T-helper 22 cell (primary cell): ENCODE data around the gene PRKCSH.

ENCODE experiments used
- DNase-seq: peaks from one replicate; pipeline ENCODE4 v3.0.0-alpha.2; 2020; ENCODE audit warnings: low read depth

Gene PRKCSH

DNA sequence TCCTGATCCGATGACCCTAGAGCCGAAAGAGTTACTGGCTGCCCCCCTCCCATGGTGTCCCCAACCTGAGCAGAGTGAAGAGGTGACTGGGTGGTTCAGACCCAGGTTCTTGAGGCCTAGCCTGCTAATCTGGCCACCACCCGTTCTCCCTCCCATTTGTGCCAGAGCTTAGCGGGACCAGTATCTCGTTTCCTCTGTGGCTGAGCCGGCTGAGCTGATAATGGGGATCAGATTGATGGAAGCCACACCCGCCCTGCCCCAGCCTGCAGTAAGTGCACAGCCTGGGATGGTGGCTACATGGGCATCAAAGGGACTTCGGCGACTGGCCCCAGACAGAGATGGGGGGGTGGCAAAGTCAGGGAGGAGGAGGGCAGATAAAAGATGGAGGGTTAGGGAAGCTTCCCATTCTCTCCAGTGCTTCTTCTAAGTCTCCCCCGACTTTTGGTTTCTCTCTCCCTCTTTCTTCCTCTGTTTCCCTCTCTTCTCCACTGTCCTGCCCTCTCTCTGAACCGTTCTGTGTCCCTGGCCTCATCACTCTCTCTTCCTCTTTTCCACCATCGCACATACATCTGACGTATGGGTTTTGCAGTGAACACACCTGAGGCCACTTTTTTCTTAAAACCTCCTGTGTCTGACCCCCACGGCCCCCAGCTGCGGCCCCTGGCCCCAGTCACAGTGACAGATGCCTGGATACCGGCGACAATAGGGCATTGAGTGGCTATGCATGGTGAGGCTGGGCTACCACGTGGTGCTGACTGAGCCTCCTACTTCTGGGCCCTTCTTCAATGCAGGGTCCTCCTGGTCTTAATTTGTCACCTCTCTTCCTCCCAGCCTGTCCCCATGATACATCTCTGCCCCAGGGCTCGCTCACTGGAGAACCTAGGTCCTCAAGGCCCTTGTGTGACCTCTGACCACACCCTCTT, 43.0 kb downstream of the PRKCSH start:
- no peak for DNase-seq

DNA sequence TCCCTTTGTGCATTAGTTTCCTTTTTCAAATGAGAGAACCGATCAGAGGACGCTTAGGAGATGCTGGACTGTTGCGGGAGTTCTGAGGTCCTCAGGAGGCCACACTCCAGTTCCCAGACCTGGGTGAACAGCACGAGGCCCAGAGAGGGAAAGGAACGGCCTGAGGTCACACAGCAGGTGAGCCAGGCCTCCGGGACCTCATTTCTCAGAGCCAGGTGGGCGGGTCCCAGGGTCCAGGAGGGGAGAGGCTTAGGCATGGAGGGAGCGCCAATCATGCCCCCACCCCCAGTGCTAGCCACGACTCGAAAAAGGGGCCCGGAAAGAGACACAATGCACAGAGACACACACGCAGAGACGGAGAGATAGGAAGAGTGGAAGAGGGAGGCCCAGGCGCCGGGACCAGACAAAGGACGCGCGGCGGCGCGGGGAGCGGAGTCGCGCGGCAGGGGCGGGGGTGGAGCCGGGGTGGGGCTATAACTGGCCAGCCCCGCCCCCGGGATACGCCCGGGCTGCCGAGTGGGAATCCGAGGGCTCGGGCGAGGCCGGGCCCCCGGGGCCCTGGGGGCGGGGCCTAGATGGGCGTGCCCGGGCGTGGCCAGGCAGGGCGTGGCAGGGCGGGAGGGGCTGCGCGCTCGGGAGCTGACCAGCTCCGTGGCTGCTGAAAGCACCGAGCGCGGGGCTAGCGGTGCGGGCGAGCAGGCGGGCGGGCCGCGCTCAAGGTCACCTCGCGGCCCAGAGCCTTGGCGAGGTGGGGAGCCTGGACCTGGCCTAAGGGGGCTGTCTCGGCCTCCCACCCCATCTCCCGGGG, 43.9 kb downstream of the PRKCSH start:
- DNase-seq: no peak

DNA sequence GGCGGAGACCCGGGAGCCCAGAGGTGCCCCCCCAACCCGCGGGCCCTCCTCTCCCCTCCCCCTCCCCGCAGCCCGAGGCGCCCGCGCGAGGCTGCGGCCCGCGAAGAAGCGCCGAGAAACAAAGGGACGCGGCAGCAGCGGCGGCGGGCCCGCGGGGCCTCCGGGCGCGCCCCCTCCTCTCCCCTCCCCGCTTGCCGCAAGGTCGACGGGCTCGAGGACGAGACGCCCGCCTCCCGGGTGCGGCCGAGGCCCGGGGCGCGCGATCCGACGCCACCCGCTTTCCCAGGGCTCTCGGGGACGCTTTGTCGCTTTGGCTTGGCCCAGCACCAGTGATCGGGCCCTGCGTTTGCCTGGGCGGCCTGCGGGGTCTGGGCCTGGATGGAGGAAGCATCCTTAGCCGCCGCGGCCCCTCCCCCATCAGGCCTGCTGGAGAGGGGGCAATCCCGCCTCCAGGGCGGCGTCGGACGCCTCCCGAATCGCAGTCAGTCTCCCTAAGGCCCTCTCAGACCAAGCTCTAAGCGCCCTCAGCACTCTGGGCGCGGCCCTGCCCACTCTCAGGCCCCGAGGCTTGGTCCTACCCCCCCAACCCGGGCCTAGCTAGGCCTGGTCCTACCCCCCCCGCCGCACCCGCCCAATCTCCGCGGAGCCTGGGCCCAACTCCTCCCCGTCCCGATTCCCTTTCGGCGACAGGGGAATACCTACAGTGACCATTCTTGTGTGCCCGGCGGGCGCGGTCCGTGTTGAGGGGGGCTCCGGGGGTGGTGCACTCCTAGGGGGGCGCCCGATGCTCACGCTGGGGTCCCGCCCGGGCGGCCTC, 44.7 kb downstream of the PRKCSH start:
- no peak for DNase-seq

DNA sequence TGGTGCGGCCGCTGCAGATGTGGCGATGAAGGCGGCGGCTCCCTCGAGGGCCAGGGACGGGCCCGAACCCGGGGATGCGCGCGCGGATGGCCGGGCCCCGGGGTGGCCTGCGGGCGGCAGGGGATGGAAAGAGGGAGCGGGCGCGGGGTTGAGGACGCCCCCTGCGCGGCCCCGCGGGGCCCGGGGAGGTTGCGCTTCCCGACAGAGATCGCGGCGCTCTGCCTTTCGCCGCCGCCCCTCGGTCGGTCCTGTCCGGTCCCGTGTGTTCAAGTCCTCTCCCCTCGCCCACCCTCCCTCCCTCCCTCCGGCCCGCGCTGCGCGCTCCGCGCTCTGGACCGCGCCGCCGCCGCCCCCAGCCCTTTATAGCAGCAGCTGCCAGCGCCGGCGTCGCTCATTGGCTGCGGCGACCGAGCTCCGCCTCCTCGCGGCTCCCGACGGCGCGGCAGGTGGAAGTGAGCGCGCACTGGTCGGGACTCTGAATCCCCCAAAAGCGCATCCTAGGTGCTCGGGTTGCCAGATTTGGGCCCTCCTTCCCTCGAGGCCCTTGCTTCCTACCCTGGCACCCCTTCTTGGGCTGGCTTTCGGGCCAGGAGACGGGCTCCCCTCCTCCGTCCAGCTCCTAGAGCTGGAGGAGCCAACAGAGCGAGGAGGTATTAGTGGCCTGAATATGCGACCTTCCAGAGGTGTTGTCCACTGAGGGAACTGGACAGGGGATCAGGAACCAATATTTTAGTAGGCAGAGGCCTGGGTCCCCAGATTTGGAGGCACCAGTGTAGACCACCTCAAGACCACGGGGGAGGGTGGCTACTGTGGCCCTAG, 45.5 kb downstream of the PRKCSH start, which contains the start of gene ELAVL3:
Gene ELAVL3, minus strand, starts transcription at position 332 of the 819 bp plus-strand sequence. CDS start 438 bp downstream, outside the sequence.
- no peak for DNase-seq

DNA sequence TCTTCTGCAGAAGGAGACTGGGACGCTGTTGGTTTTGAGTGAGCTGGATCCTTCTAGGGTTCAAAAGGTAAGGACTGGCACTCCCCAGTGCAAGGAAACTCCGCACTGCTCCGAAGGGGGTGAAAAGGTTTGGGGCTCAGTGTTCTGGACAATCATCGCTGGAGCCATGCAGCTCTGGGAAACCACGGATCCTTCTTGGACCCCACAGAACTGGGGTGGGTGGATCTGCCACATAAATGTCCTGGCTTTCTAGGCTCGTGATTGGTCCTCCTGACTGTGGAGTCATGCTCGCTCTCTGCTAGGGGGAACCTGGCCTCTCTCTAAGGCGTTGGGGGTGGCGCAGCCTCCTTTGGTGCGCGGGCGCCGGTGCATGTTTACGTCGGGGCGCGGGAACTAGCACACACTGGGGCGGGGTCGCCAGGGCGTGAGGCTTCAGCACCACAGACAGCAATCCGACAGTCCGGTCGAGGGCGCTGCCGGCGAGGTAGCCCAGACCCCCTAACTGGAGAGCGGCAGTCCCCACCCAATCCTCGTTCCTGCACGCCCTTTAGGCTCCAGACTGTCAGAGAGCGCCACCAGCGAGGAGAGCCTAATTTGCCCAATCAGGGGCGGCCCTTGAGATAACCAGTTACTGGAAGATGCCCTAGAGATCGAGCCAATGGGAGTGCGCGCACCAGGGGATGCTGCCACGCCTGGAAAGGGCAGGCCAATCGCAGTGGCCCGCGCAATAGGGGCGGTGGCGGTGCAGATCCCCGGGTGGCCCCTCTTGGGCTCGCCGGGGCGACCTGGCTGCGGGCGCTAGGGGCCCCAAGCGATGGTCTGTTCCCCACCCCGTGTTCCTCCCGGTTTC, 46.3 kb downstream of the PRKCSH start:
- DNase-seq: peak; percentile 44

DNA sequence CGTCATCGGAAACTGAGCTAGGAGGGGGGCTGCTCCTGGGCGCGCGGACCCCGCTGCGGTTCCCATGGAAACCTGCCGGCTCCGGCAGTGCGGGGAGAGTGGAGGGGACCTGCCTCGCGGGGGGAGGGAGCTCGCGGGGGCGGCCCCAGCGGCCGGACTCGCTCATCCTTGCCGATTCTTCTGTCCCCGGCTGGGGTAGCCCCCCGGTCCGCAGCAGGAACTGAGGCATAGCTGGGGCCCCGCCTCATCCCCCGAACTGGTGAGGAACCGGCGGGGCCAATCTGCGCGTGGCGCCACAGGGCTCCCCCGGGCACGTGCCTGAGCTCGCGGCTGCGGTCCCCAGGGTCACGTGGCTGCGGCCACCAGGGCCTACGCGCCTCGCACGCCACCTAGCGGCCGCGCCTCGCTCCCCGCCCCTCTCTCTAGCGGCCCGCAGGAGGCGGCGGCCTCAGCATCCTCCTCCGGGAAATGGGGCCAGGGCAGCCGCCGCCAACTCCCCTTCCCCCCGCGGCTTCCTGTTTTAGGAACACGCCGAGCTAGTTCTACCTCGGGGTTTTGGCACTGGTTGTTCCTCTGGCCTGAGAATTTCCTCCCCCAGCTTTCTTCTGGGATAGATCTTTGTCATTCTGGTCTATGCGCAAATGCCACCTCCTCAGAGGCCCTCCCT, 47.1 kb downstream of the PRKCSH start:
- peak; percentile 76 for DNase-seq

DNA sequence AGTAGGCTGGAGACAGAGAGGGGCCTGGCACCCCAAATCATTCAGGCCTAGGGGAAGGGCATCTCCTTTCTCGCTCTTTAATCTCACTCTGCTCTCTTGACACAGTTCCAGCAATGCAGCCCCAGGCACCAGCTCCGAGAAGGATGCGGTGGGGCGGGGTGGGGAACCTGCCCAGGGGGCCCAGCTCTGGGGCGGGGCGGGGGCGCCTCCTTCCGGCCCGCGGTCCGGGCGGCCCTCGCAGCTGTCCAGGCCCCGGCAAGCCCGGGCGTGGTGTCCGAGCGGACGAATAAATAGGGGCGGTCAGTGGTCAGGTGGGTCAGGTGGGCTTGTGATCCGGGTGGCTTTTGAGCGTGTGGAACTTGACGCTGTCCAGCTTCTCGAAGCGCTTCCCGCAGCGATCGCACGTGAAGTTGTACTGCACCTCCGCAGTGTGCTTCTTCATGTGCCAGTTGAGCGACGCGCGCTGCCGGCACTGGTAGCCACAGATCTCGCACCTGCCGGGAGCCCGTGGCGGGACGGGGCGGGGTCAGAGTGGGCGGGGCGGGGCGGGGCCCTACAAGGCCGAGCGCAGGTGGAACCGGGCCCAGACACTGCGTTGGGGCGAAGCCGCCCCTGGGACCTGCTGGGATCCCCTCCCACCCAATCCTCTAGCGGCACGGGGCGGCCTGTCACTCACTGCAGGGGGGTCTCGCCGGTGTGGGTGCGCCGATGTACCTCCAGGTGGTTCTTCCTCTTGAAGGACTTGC, 48.1 kb downstream of the PRKCSH start:
- DNase-seq: no peak

DNA sequence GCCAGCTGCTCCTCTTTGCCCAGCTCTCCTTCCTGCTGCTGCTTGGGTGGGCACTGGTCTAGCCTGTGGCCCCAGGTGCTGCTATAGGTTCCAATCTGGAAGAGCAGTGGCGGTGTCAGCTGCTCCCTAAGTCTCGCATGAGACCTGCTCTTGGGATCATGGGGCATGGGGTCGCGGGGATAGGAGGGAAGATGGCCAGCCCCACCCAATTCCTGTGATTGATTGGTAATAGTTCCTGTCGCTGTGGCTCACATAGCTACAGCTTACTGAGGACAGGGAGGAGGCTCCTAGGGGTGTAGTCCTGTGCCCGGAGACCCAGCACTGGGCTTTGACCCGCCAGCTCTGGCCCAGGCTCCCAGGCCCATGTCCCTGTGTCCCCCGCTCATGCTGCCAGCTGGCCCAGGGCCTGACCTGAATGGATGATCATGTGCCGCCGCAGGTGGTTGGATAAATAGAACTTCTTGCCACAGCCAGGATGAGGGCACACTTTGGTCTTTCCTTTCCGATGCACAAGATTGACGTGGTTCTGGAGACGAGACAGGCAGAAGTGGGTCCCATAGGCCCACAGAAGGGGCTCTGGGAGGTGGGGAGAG, 49.9 kb downstream of the PRKCSH start:
- no peak for DNase-seq

DNA sequence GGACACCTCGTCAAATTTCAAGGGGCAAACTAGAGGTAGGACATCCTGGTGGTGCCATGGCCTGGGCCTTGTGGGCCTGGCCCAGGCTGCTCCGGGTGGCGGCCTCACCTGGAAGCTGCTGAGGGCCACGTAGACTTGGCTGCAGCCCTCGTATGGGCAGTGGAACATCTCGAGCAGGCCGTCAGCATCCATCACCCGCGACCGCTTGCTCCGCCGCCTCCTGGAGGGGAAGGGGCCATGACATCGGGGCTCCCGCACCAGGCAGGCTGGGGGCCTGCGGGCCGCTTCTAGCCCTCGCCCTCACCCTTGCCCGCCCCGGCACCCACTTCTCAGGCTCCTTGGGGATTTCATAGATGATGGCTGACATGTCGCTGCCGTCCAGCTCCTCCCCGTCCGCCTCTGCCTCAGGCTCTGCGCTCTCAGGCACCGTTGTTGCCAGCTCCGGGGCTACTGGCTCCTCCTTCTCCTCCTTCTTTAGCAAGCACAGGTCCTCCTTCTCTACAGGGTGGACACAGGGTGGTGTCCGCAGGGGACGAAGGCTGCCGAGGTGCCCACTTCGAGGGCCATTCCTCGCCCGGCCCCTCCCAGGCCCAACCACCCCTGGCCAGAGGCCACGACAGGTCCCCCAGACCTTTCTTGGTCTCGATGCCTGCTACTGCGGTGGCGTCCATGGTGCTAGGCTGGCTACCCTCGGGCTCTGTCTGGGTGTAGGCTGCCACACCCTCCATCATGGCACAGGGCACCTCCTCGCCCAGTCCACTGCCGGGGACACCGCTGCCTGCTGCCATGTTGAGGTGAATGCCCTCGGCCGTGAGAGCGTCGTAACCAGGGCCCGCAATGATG, 51.4 kb downstream of the PRKCSH start:
- no peak for DNase-seq

DNA sequence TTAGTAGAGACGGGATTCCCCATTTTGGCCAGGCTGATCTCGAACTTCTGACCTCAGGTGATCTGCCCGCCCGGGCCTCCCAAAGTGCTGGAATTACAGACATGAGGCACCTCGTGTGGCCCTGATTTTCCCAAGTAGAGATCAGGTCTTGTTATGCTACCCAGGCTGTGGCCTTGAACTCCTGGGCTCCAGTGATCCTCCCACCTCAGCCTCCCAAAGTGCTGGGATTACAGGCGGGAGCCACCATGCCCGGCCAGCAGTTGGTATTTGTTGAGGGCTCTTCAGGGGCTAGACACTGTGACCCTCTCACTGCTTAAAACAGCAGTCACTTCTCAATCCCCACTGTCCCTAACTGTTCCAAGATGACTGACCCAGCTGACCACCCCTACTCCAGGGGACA, 53.9 kb downstream of the PRKCSH start:
- no peak for DNase-seq

DNA sequence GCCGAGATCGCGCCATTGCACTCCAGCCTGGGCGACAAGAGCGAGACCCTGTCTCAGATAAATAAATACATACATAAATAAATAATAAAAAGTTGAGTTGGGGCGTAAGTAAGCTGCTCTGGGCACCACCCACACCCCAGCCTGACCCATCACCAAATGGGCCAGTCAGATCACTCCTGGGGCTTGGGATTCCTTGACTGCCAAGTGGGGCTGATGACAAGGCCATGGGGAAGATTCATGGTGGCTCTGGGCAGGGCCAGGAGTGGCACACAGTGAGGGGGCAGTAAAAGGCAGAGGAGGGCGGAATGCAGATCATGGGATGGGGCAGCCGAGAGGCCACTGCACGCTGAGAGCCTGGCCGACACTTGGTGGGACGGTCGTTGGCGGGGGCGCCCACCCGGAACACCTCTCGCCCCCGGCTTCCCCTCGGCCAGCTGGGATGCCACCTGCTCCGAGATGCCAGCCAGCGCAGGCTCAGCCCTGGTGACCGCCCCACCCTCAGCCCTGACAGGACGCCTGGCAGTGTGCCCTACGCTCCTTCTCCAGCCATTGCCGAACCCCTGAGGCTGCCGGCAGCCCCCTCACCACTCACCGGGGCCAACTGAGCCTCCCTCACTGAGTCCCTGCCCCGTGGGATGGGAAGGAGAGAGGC, 59.3 kb downstream of the PRKCSH start:
- DNase-seq: no peak

DNA sequence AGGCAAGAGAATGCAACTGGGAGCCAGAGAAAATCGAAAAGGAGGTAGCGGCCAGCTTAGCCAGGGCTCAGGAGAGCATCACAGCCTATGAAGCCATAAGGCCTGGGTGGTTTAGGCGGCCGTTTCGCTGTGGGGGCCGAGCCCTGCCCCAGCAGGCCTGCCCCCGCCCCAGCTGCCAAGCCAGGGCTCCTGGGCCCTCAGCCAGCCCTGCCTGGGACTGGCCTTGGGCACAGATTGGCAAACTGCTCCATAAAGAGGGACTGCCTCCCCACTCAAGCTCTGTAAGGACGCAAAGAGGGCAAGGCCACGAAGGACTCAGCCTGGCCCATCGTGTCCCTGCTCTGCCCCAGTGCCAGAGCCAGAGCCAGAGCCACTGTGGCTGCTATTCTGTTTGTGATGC, 60.0 kb downstream of the PRKCSH start:
- no peak for DNase-seq

DNA sequence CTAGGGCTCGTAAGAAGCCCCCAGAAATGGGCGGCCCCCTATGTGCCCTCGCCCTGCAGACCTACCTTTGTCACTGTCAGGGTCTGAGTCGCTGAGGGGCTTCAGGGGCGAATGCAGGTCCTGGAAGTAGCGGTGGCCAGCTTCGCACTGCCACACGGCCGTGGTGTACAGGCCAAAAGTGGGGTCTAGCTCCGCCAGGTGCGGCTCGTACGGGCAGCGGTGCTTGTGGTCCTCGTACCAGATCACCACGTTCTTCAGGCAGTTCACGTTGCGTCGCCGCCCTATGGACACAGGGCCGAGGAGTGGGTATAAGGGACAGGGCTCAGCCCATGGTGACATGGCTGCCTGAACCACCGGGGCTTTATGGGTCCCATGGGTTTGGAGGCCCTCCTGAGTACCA, 60.5 kb downstream of the PRKCSH start:
- no peak for DNase-seq

DNA sequence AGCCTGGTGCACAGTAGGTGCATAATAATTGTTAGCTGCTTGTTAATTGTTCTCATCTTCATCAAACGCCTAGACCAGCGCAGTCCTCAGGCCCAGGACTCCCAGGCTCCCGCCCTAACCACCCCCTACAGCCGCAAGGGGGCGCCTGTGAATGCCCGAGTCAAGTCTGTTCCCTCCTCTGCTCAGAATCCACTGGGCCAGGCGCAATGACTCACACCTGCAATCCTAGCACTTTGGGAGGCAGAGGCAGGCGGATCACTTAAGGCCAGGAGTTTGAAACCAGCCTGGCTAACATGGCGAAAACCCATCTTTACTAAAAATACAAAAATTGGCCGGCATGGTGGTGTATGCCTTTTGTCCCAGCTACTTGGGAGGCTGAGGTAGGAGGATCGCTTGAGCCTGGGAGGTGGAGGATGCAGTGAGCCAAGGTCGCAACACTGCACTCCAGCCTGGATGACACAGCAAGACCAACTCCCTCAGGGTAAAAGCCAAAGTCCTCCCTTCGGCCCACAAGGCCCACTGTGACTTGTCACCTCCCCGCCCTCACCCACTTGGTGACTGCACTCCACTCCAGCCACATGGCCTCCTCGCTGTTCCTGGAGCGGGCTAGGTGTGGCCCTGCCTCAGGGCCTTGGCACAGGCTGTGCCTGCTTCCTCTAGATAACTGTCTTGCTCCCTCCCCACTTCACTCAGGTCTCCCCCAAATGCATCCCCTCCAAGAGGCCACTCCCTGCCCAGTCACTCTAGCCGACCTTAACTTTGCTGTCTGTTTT, 61.1 kb downstream of the PRKCSH start:
- DNase-seq: peak; percentile 20

DNA sequence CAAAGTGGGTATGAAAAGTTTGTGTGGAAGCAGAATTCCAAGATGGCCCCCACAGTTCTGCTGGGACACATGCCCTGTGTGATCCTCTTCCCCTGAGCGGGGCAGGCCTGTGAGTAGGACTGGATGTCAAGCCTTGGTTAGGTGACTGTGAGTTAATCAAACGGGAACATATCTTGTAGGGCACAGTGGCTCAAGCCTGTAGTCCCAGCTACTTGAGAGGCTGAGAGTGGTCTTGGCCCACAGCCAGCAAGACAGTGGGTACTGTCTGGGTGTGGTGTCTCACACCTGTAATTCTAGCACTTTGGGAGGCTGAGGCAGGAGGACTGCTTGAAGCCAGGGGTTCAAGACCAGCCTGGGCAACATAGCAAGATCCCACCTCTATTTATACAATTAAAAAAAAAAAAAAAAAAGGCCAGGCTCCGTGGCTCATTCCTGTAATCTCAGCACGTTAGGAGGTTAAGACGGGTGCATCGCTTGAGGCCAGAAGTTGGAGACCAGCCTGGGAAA, 63.8 kb downstream of the PRKCSH start:
- DNase-seq: no peak

DNA sequence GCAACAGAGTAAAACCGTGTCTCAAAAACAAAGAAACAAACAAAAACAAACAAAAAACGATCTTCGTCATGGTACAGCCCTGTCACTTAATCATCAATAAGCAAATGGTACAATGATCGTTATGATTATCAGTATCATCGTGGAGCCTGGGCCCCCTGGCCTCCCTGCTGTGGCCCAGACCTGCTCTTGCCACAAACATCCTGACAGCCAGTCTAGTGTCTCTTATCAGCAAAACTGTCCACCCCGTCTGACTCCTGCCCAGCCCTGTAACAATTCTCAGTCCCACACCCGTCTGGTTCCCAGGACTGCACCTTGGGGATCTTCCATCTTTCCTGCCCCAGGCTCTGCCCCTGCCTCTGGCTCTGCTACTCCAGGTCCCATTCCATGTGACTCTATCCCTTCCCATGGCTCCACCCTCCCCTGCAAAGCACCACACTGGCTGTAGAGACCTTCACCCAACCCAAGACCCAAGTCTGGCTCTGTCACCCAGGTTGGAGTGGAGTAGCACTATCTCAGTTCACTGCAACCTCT, 64.5 kb downstream of the PRKCSH start:
- DNase-seq: no peak
